OCI-LY3 (cell line): ENCODE results near the gene STX4.

Experiments used
- H2AFZ ChIP-seq: fragments of 200-600, 300-600 bp; shearing (Covaris generic); 2 replicates; pipeline ENCODE4 v1.6.0; 2014; ENCODE audit warnings: antibody characterized with exemption, low read depth, low read length
- H3K27ac ChIP-seq: fragments of 200-600, 300-600 bp; sonication (generic); 2 replicates; pipeline ENCODE4 v1.5.1; 2014; ENCODE audit warnings: mild to moderate bottlenecking, low read length, moderate library complexity, mixed read lengths
- H3K27me3 ChIP-seq: fragments of 200-600, 300-600 bp; sonication (generic); 2 replicates; pipeline ENCODE4 v1.6.1; 2014; ENCODE audit warnings: low read depth, low read length, mixed read lengths
- H3K36me3 ChIP-seq: fragments of 200-600, 300-600 bp; sonication (generic); replicated peaks from 2 replicates; pipeline ENCODE3; 2014; ENCODE audit warnings: low read depth, low read length, mixed read lengths
- H3K4me1 ChIP-seq: fragments of 300-600, 200-600 bp; sonication (generic); 2 replicates; pipeline ENCODE4 v1.6.1; 2014; ENCODE audit warnings: low read length, mixed read lengths
- H3K4me2 ChIP-seq: fragments of 200-600, 300-600 bp; sonication (generic); 2 replicates; pipeline ENCODE4 v1.6.1; 2014; ENCODE audit warnings: low read length, mixed read lengths
- H3K4me3 ChIP-seq: fragments of 300-600, 200-600 bp; sonication (generic); 2 replicates; pipeline ENCODE4 v1.5.1; 2014; ENCODE audit warnings: antibody characterized with exemption, mild to moderate bottlenecking, low read length, moderate library complexity
- H3K79me2 ChIP-seq: fragments of 300-600, 200-600 bp; shearing (Covaris generic); 2 replicates; pipeline ENCODE4 v1.6.1; 2014; ENCODE audit warnings: mild to moderate bottlenecking, low read length, mixed read lengths
- H3K9ac ChIP-seq: fragments of 300-600, 200-600 bp; shearing (Covaris generic); 2 replicates; pipeline ENCODE4 v1.6.0; 2014; ENCODE audit warnings: mild to moderate bottlenecking, low read length, moderate library complexity
- H3K9me3 ChIP-seq: fragments of 200-600, 300-600 bp; shearing (Covaris generic); 2 replicates; pipeline ENCODE4 v1.6.1; 2014; ENCODE audit warnings: low read length, mixed read lengths; ENCODE audit not compliant: insufficient read depth
- H4K20me1 ChIP-seq: fragments of 200-600, 300-600 bp; sonication (generic); 2 replicates; pipeline ENCODE4 v1.6.1; 2016; ENCODE audit warnings: low read length, mixed read lengths; ENCODE audit not compliant: insufficient read depth
- CTCF ChIP-seq: fragments of 200-600, 300-600 bp; sonication (generic); IDR thresholded peaks from 2 replicates; pipeline ENCODE4 v1.5.1; 2014; ENCODE audit warnings: antibody characterized with exemption, low read length, low read depth
- EZH2phosphoT487 ChIP-seq: fragments of 200-600 bp; shearing (Covaris generic); IDR thresholded peaks from 2 replicates; pipeline ENCODE4 v1.6.1; 2018; ENCODE audit warnings: antibody characterized with exemption, mixed run types, low read depth

The STX4 gene

GRCh38 chr16:31020536-31020935 is 12.8 kb upstream of the STX4 start:
- Histone ChIP-seq H3K27ac (no peak overlapping the region), H3K4me1 (peaks cover 2% of the 10 kb centered on the region; the same call in 1 of the 2 replicates), H3K9me3 (no peaks in the 10 kb centered on the region), H3K27me3 (no peaks in the 10 kb centered on the region), H3K4me3 (no peak overlapping the region), H3K79me2 (no peaks in the 10 kb centered on the region), H4K20me1 (no peaks in the 10 kb centered on the region), H3K4me2 (no peak overlapping the region), H2AFZ (no peak overlapping the region), H3K9ac (no peak overlapping the region), H3K36me3 (no peaks in the 10 kb centered on the region)
- no peak for TF ChIP-seq EZH2phosphoT487
- TF ChIP-seq CTCF = no peak

- H3K79me2 ChIP-seq = no peaks in the 10 kb centered on the region
- peaks cover 2% of the 10 kb centered on the region; the same call in 1 of the 2 replicates for H3K4me1 ChIP-seq
- no peak overlapping the region for H3K27ac ChIP-seq
- no peaks in the 10 kb centered on the region for H3K27me3 ChIP-seq
- no peak overlapping the region for H3K4me3 ChIP-seq
- H2AFZ ChIP-seq = no peak overlapping the region
- H3K4me2 ChIP-seq = no peak overlapping the region
- no peaks in the 10 kb centered on the region for H4K20me1 ChIP-seq
- H3K9me3 ChIP-seq = no peaks in the 10 kb centered on the region
- no peaks in the 10 kb centered on the region for H3K36me3 ChIP-seq
- H3K9ac ChIP-seq = no peak overlapping the region
- TF ChIP-seq CTCF (no peak), EZH2phosphoT487 (no peak)
Observed at GRCh38 chr16:31022544-31023251, 10.7 kb upstream of the STX4 start.

GRCh38 chr16:31023252-31023602 is 10.1 kb upstream of the STX4 start:
- Histone ChIP-seq H3K27ac (no peak overlapping the region), H3K79me2 (no peaks in the 10 kb centered on the region), H3K9me3 (no peaks in the 10 kb centered on the region), H4K20me1 (no peaks in the 10 kb centered on the region), H2AFZ (no peak overlapping the region), H3K9ac (no peak overlapping the region), H3K4me3 (no peak overlapping the region), H3K36me3 (no peaks in the 10 kb centered on the region), H3K27me3 (no peaks in the 10 kb centered on the region), H3K4me1 (peaks cover 2% of the 10 kb centered on the region; the same call in 1 of the 2 replicates), H3K4me2 (no peak overlapping the region)
- no peak for TF ChIP-seq EZH2phosphoT487
- TF ChIP-seq CTCF = no peak

- TF ChIP-seq EZH2phosphoT487 = no peak
- TF ChIP-seq CTCF = no peak
- no peaks in the 10 kb centered on the region for H3K9me3 ChIP-seq
- no peak overlapping the region for H3K4me3 ChIP-seq
- H3K27me3 ChIP-seq = no peaks in the 10 kb centered on the region
- H3K27ac ChIP-seq = no peak overlapping the region
- H3K4me2 ChIP-seq = no peak overlapping the region
- no peaks in the 10 kb centered on the region for H3K36me3 ChIP-seq
- no peak overlapping the region for H3K9ac ChIP-seq
- no peaks in the 10 kb centered on the region for H3K79me2 ChIP-seq
- no peak overlapping the region for H2AFZ ChIP-seq
- H4K20me1 ChIP-seq = no peaks in the 10 kb centered on the region
- H3K4me1 ChIP-seq = peaks cover 2% of the 10 kb centered on the region; the same call in 1 of the 2 replicates
Observed at GRCh38 chr16:31023627-31024226, 9.6 kb upstream of the STX4 start.
